H9 (cell line): Measurements from ENCODE around the gene SH3RF3. TPM values are rescaled to one million over a fixed set of nuclear protein-coding genes. Genes with fewer than 3 reads are reported as not detected.

Experiments used
- DNase-seq: peaks from one replicate; pipeline ENCODE4 v3.0.0-alpha.2; 2017
- H2AFZ ChIP-seq: one replicate; pipeline ENCODE4 v1.6.1; 2013; ENCODE audit warnings: mild to moderate bottlenecking, low read length, control low read depth, moderate library complexity
- H2AK5ac ChIP-seq: 2 replicates; pipeline ENCODE4 v1.6.1; 2013; ENCODE audit warnings: low read length, control low read depth, mixed read lengths; ENCODE audit not compliant: insufficient read length
- H2BK120ac ChIP-seq: one replicate; pipeline ENCODE4 v1.6.1; 2013; ENCODE audit warnings: low read depth, mild to moderate bottlenecking, low read length, control low read depth, inconsistent platforms; ENCODE audit not compliant: poor library complexity, severe bottlenecking
- H2BK12ac ChIP-seq: 2 replicates; pipeline ENCODE4 v1.6.1; 2013; ENCODE audit warnings: low read length, control low read depth, mixed read lengths, low read depth; ENCODE audit not compliant: insufficient read length
- H2BK15ac ChIP-seq: 2 replicates; pipeline ENCODE4 v1.6.1; 2013; ENCODE audit warnings: low read depth, low read length, control low read depth
- H2BK20ac ChIP-seq: one replicate; pipeline ENCODE4 v1.6.1; 2013; ENCODE audit warnings: low read depth, mild to moderate bottlenecking, low read length, control low read depth, inconsistent platforms; ENCODE audit not compliant: poor library complexity, severe bottlenecking
- H2BK5ac ChIP-seq: 2 replicates; pipeline ENCODE4 v1.6.1; 2013; ENCODE audit warnings: low read length, control low read depth, mixed read lengths; ENCODE audit not compliant: insufficient read length
- H3K14ac ChIP-seq: 2 replicates; pipeline ENCODE4 v1.6.1; 2013; ENCODE audit warnings: low read length, control low read depth; ENCODE audit not compliant: insufficient read depth
- H3K18ac ChIP-seq: 2 replicates; pipeline ENCODE4 v1.6.1; 2013; ENCODE audit warnings: low read depth, mild to moderate bottlenecking, mixed read lengths, low read length, control low read depth; ENCODE audit not compliant: insufficient read length
- H3K23ac ChIP-seq: 2 replicates; pipeline ENCODE4 v1.6.1; 2013; ENCODE audit warnings: low read length, control low read depth, mixed read lengths, low read depth; ENCODE audit not compliant: insufficient read length
- H3K23me2 ChIP-seq: 2 replicates; pipeline ENCODE4 v1.6.1; 2013; ENCODE audit warnings: low read depth, mild to moderate bottlenecking, mixed read lengths, low read length, control low read depth; ENCODE audit not compliant: insufficient read length, poor library complexity, severe bottlenecking
- H3K27ac ChIP-seq: 2 replicates; pipeline ENCODE4 v1.5.1; 2013; ENCODE audit warnings: low read length, control low read depth, mixed read lengths, low read depth; ENCODE audit not compliant: insufficient read length
- H3K27me3 ChIP-seq: 2 replicates; pipeline ENCODE4 v1.6.1; 2013; ENCODE audit warnings: low read length, control low read depth, inconsistent platforms; ENCODE audit not compliant: insufficient read depth
- H3K4ac ChIP-seq: 2 replicates; pipeline ENCODE4 v1.6.1; 2013; ENCODE audit warnings: low read depth, mild to moderate bottlenecking, control low read depth, inconsistent platforms, low read length, moderate library complexity
- H3K4me1 ChIP-seq: 2 replicates; pipeline ENCODE4 v1.6.1; 2013; ENCODE audit warnings: low read length, control low read depth, inconsistent platforms; ENCODE audit not compliant: insufficient read depth
- H3K4me2 ChIP-seq: 2 replicates; pipeline ENCODE4 v1.6.1; 2013; ENCODE audit warnings: low read length, control low read depth, mixed read lengths; ENCODE audit not compliant: insufficient read length, insufficient read depth
- H3K56ac ChIP-seq: 2 replicates; pipeline ENCODE4 v1.6.1; 2013; ENCODE audit warnings: low read depth, mild to moderate bottlenecking, mixed read lengths, low read length, control low read depth; ENCODE audit not compliant: insufficient read length
- H3K79me1 ChIP-seq: 2 replicates; pipeline ENCODE4 v1.6.1; 2013; ENCODE audit warnings: low read depth, mild to moderate bottlenecking, moderate library complexity, low read length, control low read depth, inconsistent platforms; ENCODE audit not compliant: insufficient read depth, poor library complexity, severe bottlenecking
- H3K79me2 ChIP-seq: 2 replicates; pipeline ENCODE4 v1.6.1; 2013; ENCODE audit warnings: low read length, control low read depth, inconsistent platforms; ENCODE audit not compliant: insufficient read depth
- H3K9ac ChIP-seq: 2 replicates; pipeline ENCODE4 v1.6.1; 2013; ENCODE audit warnings: low read length, control low read depth, mixed read lengths; ENCODE audit not compliant: insufficient read length; ENCODE audit errors: extremely low read depth
- H3K9me3 ChIP-seq: one replicate; pipeline ENCODE4 v1.6.1; 2013; ENCODE audit warnings: low read depth, low read length, inconsistent platforms; ENCODE audit not compliant: control insufficient read depth
- H3T11ph ChIP-seq: one replicate; pipeline ENCODE4 v1.6.1; 2013; ENCODE audit warnings: mild to moderate bottlenecking, low read length, control low read depth, inconsistent platforms
- H4K20me1 ChIP-seq: one replicate; pipeline ENCODE4 v1.6.1; 2013; ENCODE audit not compliant: control insufficient read depth, insufficient read length, insufficient read depth
- H4K5ac ChIP-seq: 2 replicates; pipeline ENCODE4 v1.6.1; 2013; ENCODE audit warnings: low read depth, mild to moderate bottlenecking, mixed read lengths, low read length, control low read depth; ENCODE audit not compliant: insufficient read length
- H4K8ac ChIP-seq: replicated peaks from 2 replicates; pipeline ENCODE4 v1.6.1; 2013; ENCODE audit warnings: low read length, control low read depth, mixed read lengths, low read depth; ENCODE audit not compliant: insufficient read length
- H4K91ac ChIP-seq: 2 replicates; pipeline ENCODE4 v1.6.1; 2013; ENCODE audit warnings: low read depth, mild to moderate bottlenecking, moderate library complexity, mixed read lengths, low read length, control low read depth; ENCODE audit not compliant: insufficient read length
- H3K27ac Mint-ChIP-seq, 3 experiments: 2 replicates in 2 of 3; 3 replicates in 1 of 3; pipeline ENCODE4 v1.8.0; 2020 to 2021; ENCODE audit warnings: mixed read lengths in 3 of 3, mild to moderate bottlenecking in 1 of 3, moderate library complexity in 1 of 3
- H3K27me3 Mint-ChIP-seq: 2 replicates; pipeline ENCODE4 v1.8.0; 2021; ENCODE audit warnings: low read depth, mild to moderate bottlenecking, moderate library complexity, mixed read lengths
- H3K36me3 Mint-ChIP-seq, 3 experiments: 2 replicates in 2 of 3; 3 replicates in 1 of 3; pipeline ENCODE4 v1.8.0; 2020 to 2021; ENCODE audit warnings: low read depth in 3 of 3, mixed read lengths in 3 of 3; ENCODE audit not compliant: insufficient read depth in 1 of 3
- H3K4me1 Mint-ChIP-seq, 2 experiments: 2 replicates each; pipeline ENCODE4 v1.8.0; 2020; ENCODE audit warnings: mixed read lengths in 2 of 2
- H3K4me3 Mint-ChIP-seq, 2 experiments: 2 replicates in 1 of 2; 3 replicates in 1 of 2; pipeline ENCODE4 v1.8.0; 2020 to 2021; ENCODE audit warnings: mild to moderate bottlenecking in 2 of 2, mixed read lengths in 2 of 2, moderate library complexity in 1 of 2
- H3K9me3 Mint-ChIP-seq, 2 experiments: 2 replicates in 1 of 2; 3 replicates in 1 of 2; pipeline ENCODE4 v1.8.0; 2020; ENCODE audit warnings: mild to moderate bottlenecking in 2 of 2, mixed read lengths in 2 of 2, moderate library complexity in 1 of 2
- WGBS: extraction: QIAGEN DNeasy Blood & Tissue Kit; methylation state at CpG from one replicate; pipeline ENCODE4 v1.1.7; 2013; ENCODE audit warnings: missing lambda C conversion rate, low lambda C conversion rate, mixed read lengths; ENCODE audit not compliant: insufficient read length; ENCODE audit errors: extremely low coverage; 5-methylcytosine and 5-hydroxymethylcytosine counted together
- total RNA-seq: library from RNA; stranded (reverse); gene quantifications from 2 replicates; pipeline ENCODE4 v1.2.1, GENCODE V29; 2021
- TF ChIP-seq, protein P1 (sequence below): fragments of 200-600 bp; sonication (generic); conservative IDR thresholded peaks from 3 replicates; pipeline ENCODE4 v1.8.0; 2021; ENCODE audit warnings: antibody characterized with exemption, mild to moderate bottlenecking

Gene SH3RF3
- total RNA-seq, 1 experiment from 2014 or later: 0.46 TPM

DNA sequence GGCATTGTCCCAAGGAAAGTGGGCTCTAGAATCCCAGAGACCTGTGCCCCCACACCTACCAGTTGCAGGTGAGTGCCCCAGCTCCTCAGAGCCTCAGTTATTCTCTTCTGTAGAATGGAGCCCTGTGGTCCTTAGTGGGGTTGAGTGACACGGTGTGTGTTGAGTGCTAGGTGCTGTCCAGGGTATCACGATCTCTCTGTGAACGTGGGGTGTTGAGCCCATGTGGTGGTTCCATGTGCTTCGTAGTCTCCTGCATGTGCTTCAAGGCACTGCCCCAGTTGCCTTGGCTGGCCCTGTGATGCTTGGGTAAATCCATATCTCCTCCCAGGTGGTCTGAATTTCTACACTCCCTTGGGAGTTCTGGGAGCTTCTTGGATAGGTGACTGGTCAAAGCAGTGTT lies 54.9 kb downstream of the SH3RF3 start:
- Histone ChIP-seq H4K20me1 (no peaks in the 10 kb centered on the region), H3K79me1 (no peaks in the 10 kb centered on the region), H2BK120ac (no peak overlapping the region), H3T11ph (no peak overlapping the region), H2AK5ac (no peak overlapping the region), H3K9ac (no peak overlapping the region), H3K56ac (no peak overlapping the region), H3K23ac (no peak overlapping the region), H4K5ac (no peak overlapping the region), H2BK15ac (no peak overlapping the region), H3K9me3 (no peaks in the 10 kb centered on the region), H2BK20ac (no peak overlapping the region), H3K27ac (no peak overlapping the region), H3K4me1 (no peaks in the 10 kb centered on the region), H3K14ac (no peak overlapping the region), H3K23me2 (no peaks in the 10 kb centered on the region), H3K18ac (no peak overlapping the region), H2BK5ac (no peak overlapping the region), H2BK12ac (no peak overlapping the region), H2AFZ (no peak overlapping the region), H3K27me3 (no peaks in the 10 kb centered on the region), H3K4ac (no peak overlapping the region), H3K4me2 (no peak overlapping the region), H4K8ac (no peak overlapping the region), H3K79me2 (no peaks in the 10 kb centered on the region), H4K91ac (no peak overlapping the region)
- Mint-ChIP-seq H3K4me3 (peak overlapping the region in 1 of 2 experiments; percentile 7; a peak in 1 of 5 replicates), H3K27ac (no peak overlapping the region), H3K9me3 (peaks cover 18 to 22% of the 10 kb centered on the region in 2 experiments; a peak in 4 of 5 replicates), H3K4me1 (peaks cover 0 to 7% of the 10 kb centered on the region in 2 experiments; a peak in 1 of 4 replicates), H3K27me3 (peaks cover 2% of the 10 kb centered on the region), H3K36me3 (peaks cover 5 to 16% (median 8%) of the 10 kb centered on the region in 3 experiments; a peak in 6 of 7 replicates)
- DNase-seq: no peak
- TF ChIP-seq, protein P1, sequence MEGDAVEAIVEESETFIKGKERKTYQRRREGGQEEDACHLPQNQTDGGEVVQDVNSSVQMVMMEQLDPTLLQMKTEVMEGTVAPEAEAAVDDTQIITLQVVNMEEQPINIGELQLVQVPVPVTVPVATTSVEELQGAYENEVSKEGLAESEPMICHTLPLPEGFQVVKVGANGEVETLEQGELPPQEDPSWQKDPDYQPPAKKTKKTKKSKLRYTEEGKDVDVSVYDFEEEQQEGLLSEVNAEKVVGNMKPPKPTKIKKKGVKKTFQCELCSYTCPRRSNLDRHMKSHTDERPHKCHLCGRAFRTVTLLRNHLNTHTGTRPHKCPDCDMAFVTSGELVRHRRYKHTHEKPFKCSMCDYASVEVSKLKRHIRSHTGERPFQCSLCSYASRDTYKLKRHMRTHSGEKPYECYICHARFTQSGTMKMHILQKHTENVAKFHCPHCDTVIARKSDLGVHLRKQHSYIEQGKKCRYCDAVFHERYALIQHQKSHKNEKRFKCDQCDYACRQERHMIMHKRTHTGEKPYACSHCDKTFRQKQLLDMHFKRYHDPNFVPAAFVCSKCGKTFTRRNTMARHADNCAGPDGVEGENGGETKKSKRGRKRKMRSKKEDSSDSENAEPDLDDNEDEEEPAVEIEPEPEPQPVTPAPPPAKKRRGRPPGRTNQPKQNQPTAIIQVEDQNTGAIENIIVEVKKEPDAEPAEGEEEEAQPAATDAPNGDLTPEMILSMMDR: no peak
- WGBS: no CpG with 5 or more reads among the region's 4 CpGs
